HL-60 (cell line): ENCODE results near the gene SERP2.

ENCODE experiments used
- CTCF ChIP-seq: IDR thresholded peaks from one replicate; pipeline ENCODE4 v1.5.1; 2011; ENCODE audit warnings: low read length, control low read depth, inconsistent platforms; ENCODE audit not compliant: insufficient read depth
- GABPA ChIP-seq: IDR thresholded peaks from 2 replicates; pipeline ENCODE4 v1.6.1; 2012; ENCODE audit warnings: low read depth
- POLR2AphosphoS5 ChIP-seq: IDR thresholded peaks from 2 replicates; pipeline ENCODE4 v1.6.1; 2012; ENCODE audit warnings: low read depth
- REST ChIP-seq: IDR thresholded peaks from 2 replicates; pipeline ENCODE4 v1.6.1; 2012; ENCODE audit warnings: low read depth; ENCODE audit not compliant: insufficient replicate concordance
- SPI1 ChIP-seq: IDR thresholded peaks from 2 replicates; pipeline ENCODE4 v1.6.1; 2012; ENCODE audit warnings: low read depth, mild to moderate bottlenecking, borderline replicate concordance

- no peak for TF ChIP-seq CTCF
- no peak for TF ChIP-seq REST
- no peak for TF ChIP-seq GABPA
- no peak for TF ChIP-seq SPI1
- no peak for TF ChIP-seq POLR2AphosphoS5
These were observed 4.8 kb upstream of the SERP2 start for GRCh38 chr13:44368599-44369368.
